Tibial nerve (tissue), 4 donors: ENCODE results near the gene LTBP1. TPM values are rescaled to one million over a fixed set of nuclear protein-coding genes. Genes with fewer than 3 reads are reported as not detected.

Experiments
- DNase-seq, 2 donors: peaks; one replicate each; pipeline ENCODE4 v3.0.0-alpha.2; 2019; ENCODE audit warnings: low spot score in 2 of 2
- H3K27ac ChIP-seq, 4 donors: fragments of 200-600 bp; sonication (generic) in 3 of 4; one replicate each; pipeline ENCODE4 v1.5.1; 2017 to 2019; ENCODE audit warnings: mild to moderate bottlenecking in 1 of 4
- H3K27me3 ChIP-seq, 2 donors: fragments of 200-600 bp; sonication (generic) in 1 of 2; one replicate each; pipeline versions ENCODE4 v1.5.1 to v1.6.0; 2017 to 2019
- H3K36me3 ChIP-seq, 3 donors: fragments of 200-600 bp; sonication (generic); one replicate each; pipeline ENCODE4 v1.5.1; 2018 to 2019
- H3K4me1 ChIP-seq, 4 donors: fragments of 200-600 bp; sonication (generic) in 3 of 4; one replicate each; pipeline ENCODE4 v1.5.1; 2017 to 2019
- H3K4me3 ChIP-seq, 4 donors: fragments of 200-600 bp; sonication (generic) in 3 of 4; one replicate each; pipeline ENCODE4 v1.5.1; 2017 to 2019; ENCODE audit warnings: mild to moderate bottlenecking in 1 of 4, moderate library complexity in 1 of 4
- H3K9me3 ChIP-seq, 4 donors: fragments of 200-600 bp; sonication (generic) in 3 of 4; one replicate each; pipeline ENCODE4 v1.5.1; 2017 to 2019
- CTCF ChIP-seq, 5 experiments: fragments of 200-600 bp in 3 of 5; fragments of 450-650 bp in 2 of 5; sonication (generic) in 3 of 5; IDR thresholded peaks; one replicate each; pipeline ENCODE4 v1.5.1; 2016 to 2019; ENCODE audit warnings: antibody characterized with exemption in 5 of 5, mild to moderate bottlenecking in 3 of 5, moderate library complexity in 2 of 5
- EP300 ChIP-seq, 2 donors: sonication (generic); formaldehyde crosslinking; IDR thresholded peaks; one replicate each; pipeline ENCODE4 v1.6.1; 2017; ENCODE audit warnings: antibody characterized with exemption in 2 of 2, mild to moderate bottlenecking in 1 of 2
- POLR2A ChIP-seq, 2 donors: fragments of 450-650 bp; IDR thresholded peaks; one replicate each; pipeline ENCODE4 v1.6.1; 2017; ENCODE audit warnings: antibody characterized with exemption in 2 of 2, mild to moderate bottlenecking in 2 of 2, moderate library complexity in 2 of 2
- WGBS, 2 donors: methylation state at CpG; one replicate each; pipeline ENCODE4 v1.1.5; 2018; 5-methylcytosine and 5-hydroxymethylcytosine counted together
- total RNA-seq, 4 donors: library from RNA; depleted of rRNA; stranded (reverse); fragments of >200 nt; gene quantifications; one replicate each; pipeline ENCODE4 v1.1.0, GENCODE V29; 2016

Gene LTBP1
- total RNA-seq, 4 donors from 2014 or later = 29.4 to 89.8 (median 50.6) TPM

GRCh38 chr2:33216508-33217182 is 269.9 kb downstream of the LTBP1 start:
- Histone ChIP-seq H3K27ac (peak overlapping the region in 2 of 4 donors; percentile 53 to 75), H3K4me1 (peaks cover 0 to 64% (median 3%) of the 10 kb centered on the region in 4 donors)

GRCh38 chr2:33217406-33217805 is 270.7 kb downstream of the LTBP1 start:
- WGBS, 2 donors = 75 to 84% methylated on average over 3 of the region's 3 CpGs
- Histone ChIP-seq H3K36me3 (no peaks in the 10 kb centered on the region), H3K27ac (peak overlapping the region in 2 of 4 donors; percentile 53 to 75), H3K27me3 (no peaks in the 10 kb centered on the region), H3K4me1 (peaks cover 0 to 56% (median 3%) of the 10 kb centered on the region in 4 donors), H3K4me3 (no peak overlapping the region), H3K9me3 (no peaks in the 10 kb centered on the region)
- TF ChIP-seq POLR2A (IDR thresholded peaks at IDR 0.05) (no peak), CTCF (IDR thresholded peaks at IDR 0.05) (no peak), EP300 (IDR thresholded peaks at IDR 0.05) (no peak)
- no peak for DNase-seq

More at GRCh38 chr2:33216508-33217182, 269.9 kb downstream of the LTBP1 start:
- DNase-seq = peak; percentile 38 to 39
- no peaks in the 10 kb centered on the region for H3K36me3 ChIP-seq
- TF ChIP-seq POLR2A (IDR thresholded peaks at IDR 0.05) = no peak
- no peak for TF ChIP-seq EP300 (IDR thresholded peaks at IDR 0.05)
- no peak for TF ChIP-seq CTCF (IDR thresholded peaks at IDR 0.05)
- H3K4me3 ChIP-seq = no peak overlapping the region
- WGBS, 2 donors = 42 to 46% methylated on average over 3 of the region's 3 CpGs
- H3K27me3 ChIP-seq = no peaks in the 10 kb centered on the region
- H3K9me3 ChIP-seq = no peaks in the 10 kb centered on the region

- no peaks in the 10 kb centered on the region for H3K27me3 ChIP-seq
- H3K27ac ChIP-seq = no peak overlapping the region
- no peak for DNase-seq
- no peaks in the 10 kb centered on the region for H3K36me3 ChIP-seq
- peaks cover 0 to 45% (median 3%) of the 10 kb centered on the region in 4 donors for H3K4me1 ChIP-seq
- 86 to 92% methylated on average over 4 of the region's 4 CpGs for WGBS, 2 donors
- TF ChIP-seq CTCF (IDR thresholded peaks at IDR 0.05) (no peak), POLR2A (IDR thresholded peaks at IDR 0.05) (no peak), EP300 (IDR thresholded peaks at IDR 0.05) (no peak)
- H3K4me3 ChIP-seq = no peak overlapping the region
- H3K9me3 ChIP-seq = no peaks in the 10 kb centered on the region
These were observed 272.4 kb downstream of the LTBP1 start for GRCh38 chr2:33219114-33219513.

GRCh38 chr2:33219850-33220275 is 273.1 kb downstream of the LTBP1 start:
- H3K4me1 ChIP-seq = peaks cover 0 to 40% (median 3%) of the 10 kb centered on the region in 4 donors

More at GRCh38 chr2:33219850-33220275, 273.1 kb downstream of the LTBP1 start:
- no peak for DNase-seq
- TF ChIP-seq CTCF (IDR thresholded peaks at IDR 0.05) (no peak), EP300 (IDR thresholded peaks at IDR 0.05) (no peak), POLR2A (IDR thresholded peaks at IDR 0.05) (no peak)
- Histone ChIP-seq H3K27me3 (no peaks in the 10 kb centered on the region), H3K27ac (peak overlapping the region in 1 of 4 donors; percentile 29), H3K9me3 (no peaks in the 10 kb centered on the region), H3K36me3 (no peaks in the 10 kb centered on the region), H3K4me3 (no peak overlapping the region)
- 29 to 36% methylated on average over 2 of the region's 2 CpGs for WGBS, 2 donors
